Natural killer cell (primary cell): ENCODE data around the gene EEF1A2. TPM values are rescaled to one million over a fixed set of nuclear protein-coding genes. Genes with fewer than 3 reads are reported as not detected.

ENCODE experiments used
- ATAC-seq, 3 donors: fragments of 150-1000 bp in 2 of 3; fragments of 200-7000 bp in 1 of 3; cut with Tn5 transposase; 1 replicate in 1 of 3; 2 replicates in 2 of 3; pipeline ENCODE4 v1.10.0; 2021; ENCODE audit warnings: mild to moderate bottlenecking in 2 of 3, moderate library complexity in 2 of 3
- DNase-seq, 2 donors: peaks; one replicate each; pipeline versions ENCODE4 v3.0.0 to v3.0.0-alpha.2; 2013 to 2021; ENCODE audit warnings: mixed read lengths in 1 of 2
- H3K27ac ChIP-seq: one replicate; pipeline ENCODE4 v1.5.1; 2013; ENCODE audit warnings: mild to moderate bottlenecking, low read length
- H3K27me3 ChIP-seq: one replicate; pipeline ENCODE4 v1.6.1; 2013; ENCODE audit warnings: low read length; ENCODE audit not compliant: control insufficient read depth, insufficient read depth
- H3K36me3 ChIP-seq: one replicate; pipeline ENCODE4 v1.6.1; 2013; ENCODE audit warnings: low read length; ENCODE audit not compliant: control insufficient read depth, insufficient read depth
- H3K4me1 ChIP-seq: one replicate; pipeline ENCODE4 v1.6.1; 2013; ENCODE audit warnings: low read length; ENCODE audit not compliant: control insufficient read depth, insufficient read depth
- H3K4me3 ChIP-seq: one replicate; pipeline ENCODE4 v1.5.1; 2013; ENCODE audit warnings: low read length
- H3K9me3 ChIP-seq: one replicate; pipeline ENCODE4 v1.6.1; 2013; ENCODE audit warnings: low read length; ENCODE audit not compliant: control insufficient read depth, insufficient read depth
- H3K27ac Mint-ChIP-seq, 2 donors: one replicate each; pipeline ENCODE4 v1.8.0; 2022; ENCODE audit warnings: mild to moderate bottlenecking in 2 of 2, mixed read lengths in 2 of 2, moderate library complexity in 1 of 2
- H3K27me3 Mint-ChIP-seq, 2 donors: one replicate each; pipeline ENCODE4 v1.8.0; 2022; ENCODE audit warnings: low read depth in 2 of 2, mixed read lengths in 2 of 2
- H3K36me3 Mint-ChIP-seq: one replicate; pipeline ENCODE4 v1.8.0; 2022; ENCODE audit warnings: mixed read lengths
- H3K4me1 Mint-ChIP-seq, 2 donors: one replicate each; pipeline ENCODE4 v1.8.0; 2022; ENCODE audit warnings: mixed read lengths in 2 of 2
- H3K4me3 Mint-ChIP-seq: one replicate; pipeline ENCODE4 v1.8.0; 2022; ENCODE audit warnings: mild to moderate bottlenecking, moderate library complexity, mixed read lengths
- H3K9me3 Mint-ChIP-seq, 2 donors: one replicate each; pipeline ENCODE4 v1.8.0; 2022; ENCODE audit warnings: mixed read lengths in 2 of 2
- CTCF ChIP-seq: fragments of 200-600 bp; IDR thresholded peaks from one replicate; pipeline ENCODE4 v1.8.0; 2022; ENCODE audit warnings: antibody characterized with exemption
- WGBS: methylation state at CpG from one replicate; pipeline ENCODE4 v1.1.7; 2013; ENCODE audit warnings: missing lambda C conversion rate; ENCODE audit not compliant: insufficient coverage; 5-methylcytosine and 5-hydroxymethylcytosine counted together
- intact Hi-C: fragments of 100-400 bp; cut with micrococcal nuclease; formaldehyde crosslinking; loops from one replicate; pipeline ENCODE4 v1.14.2; 2022
- total RNA-seq, 4 donors: library from RNA; stranded (reverse); fragments of 120-200 nt in 1 of 4; gene quantifications; one replicate each; pipeline versions ENCODE4 v1.2.3 to v1.2.4, GENCODE V29; 2013 to 2022

The EEF1A2 gene
- total RNA-seq, 3 donors from 2014 or later (not counting 1 experiment from before 2014, with no cell fraction given) = 0.14 to 0.86 (median 0.35) TPM

- H3K27ac ChIP-seq = no peak overlapping the region
- no peaks in the 10 kb centered on the region for H3K4me1 ChIP-seq
- no peaks in the 10 kb centered on the region for H3K36me3 ChIP-seq
- H3K4me1 Mint-ChIP-seq = no peaks in the 10 kb centered on the region
- no peaks in the 10 kb centered on the region for H3K9me3 Mint-ChIP-seq
- no peak overlapping the region for H3K4me3 ChIP-seq
- intact Hi-C loops = no loop called here
- no peak for TF ChIP-seq CTCF
- no peaks in the 10 kb centered on the region for H3K9me3 ChIP-seq
- no peaks in the 10 kb centered on the region for H3K36me3 Mint-ChIP-seq
- H3K27me3 Mint-ChIP-seq = peaks cover 3 to 25% of the 10 kb centered on the region in 2 donors
- H3K27me3 ChIP-seq = peaks cover 8% of the 10 kb centered on the region
- no peak overlapping the region for H3K4me3 Mint-ChIP-seq
- no peak overlapping the region for H3K27ac Mint-ChIP-seq
- WGBS = 80% methylated on average over 56 of the region's 56 CpGs
- ATAC-seq = no peak
- DNase-seq = no peak
These were observed 33.3 kb downstream of the EEF1A2 start for GRCh38 chr20:63465380-63466249.

- intact Hi-C loops = no loop called here
These were observed 34.6 kb downstream of the EEF1A2 start for GRCh38 chr20:63464289-63464635.

GRCh38 chr20:63463400-63464288, 35.2 kb downstream of the EEF1A2 start:
- H3K36me3 ChIP-seq = no peaks in the 10 kb centered on the region
- H3K4me1 ChIP-seq = no peaks in the 10 kb centered on the region
- H3K4me3 ChIP-seq = no peak overlapping the region
- H3K36me3 Mint-ChIP-seq = no peaks in the 10 kb centered on the region
- H3K27me3 ChIP-seq = no peaks in the 10 kb centered on the region
- ATAC-seq (no peak), DNase-seq (no peak)
- TF ChIP-seq CTCF = no peak
- intact Hi-C loops = loop anchor here (2.0 kb wide), 1 partner anchor 15 kb away; no protein-coding TSS in a partner anchor
- 73% methylated on average over 22 of the region's 22 CpGs for WGBS
- no peak overlapping the region for H3K27ac Mint-ChIP-seq
- no peak overlapping the region for H3K4me3 Mint-ChIP-seq
- H3K9me3 Mint-ChIP-seq = no peaks in the 10 kb centered on the region
- H3K9me3 ChIP-seq = no peaks in the 10 kb centered on the region
- no peaks in the 10 kb centered on the region for H3K4me1 Mint-ChIP-seq
- H3K27ac ChIP-seq = no peak overlapping the region
- H3K27me3 Mint-ChIP-seq = peaks cover 6 to 25% of the 10 kb centered on the region in 2 donors

More at GRCh38 chr20:63464289-63464635, 34.6 kb downstream of the EEF1A2 start:
- no peaks in the 10 kb centered on the region for H3K9me3 Mint-ChIP-seq
- no peaks in the 10 kb centered on the region for H3K4me1 Mint-ChIP-seq
- no peak overlapping the region for H3K4me3 ChIP-seq
- no peak overlapping the region for H3K4me3 Mint-ChIP-seq
- 77% methylated on average over 12 of the region's 12 CpGs for WGBS
- no peaks in the 10 kb centered on the region for H3K4me1 ChIP-seq
- no peaks in the 10 kb centered on the region for H3K9me3 ChIP-seq
- H3K36me3 Mint-ChIP-seq = no peaks in the 10 kb centered on the region
- H3K27me3 Mint-ChIP-seq = peaks cover 6 to 25% of the 10 kb centered on the region in 2 donors
- DNase-seq (no peak), ATAC-seq (no peak)
- TF ChIP-seq CTCF = no peak
- no peaks in the 10 kb centered on the region for H3K36me3 ChIP-seq
- no peaks in the 10 kb centered on the region for H3K27me3 ChIP-seq
- no peak overlapping the region for H3K27ac Mint-ChIP-seq
- H3K27ac ChIP-seq = no peak overlapping the region
